GM19043 (cell line): ENCODE results near the gene SMYD3.

Experiments
- ATAC-seq: cut with Tn5 transposase; IDR thresholded peaks from one replicate; pipeline ENCODE4 v1.9.1; 2021; ENCODE audit warnings: low read depth; ENCODE audit not compliant: unreplicated experiment

SMYD3 gene

DNA sequence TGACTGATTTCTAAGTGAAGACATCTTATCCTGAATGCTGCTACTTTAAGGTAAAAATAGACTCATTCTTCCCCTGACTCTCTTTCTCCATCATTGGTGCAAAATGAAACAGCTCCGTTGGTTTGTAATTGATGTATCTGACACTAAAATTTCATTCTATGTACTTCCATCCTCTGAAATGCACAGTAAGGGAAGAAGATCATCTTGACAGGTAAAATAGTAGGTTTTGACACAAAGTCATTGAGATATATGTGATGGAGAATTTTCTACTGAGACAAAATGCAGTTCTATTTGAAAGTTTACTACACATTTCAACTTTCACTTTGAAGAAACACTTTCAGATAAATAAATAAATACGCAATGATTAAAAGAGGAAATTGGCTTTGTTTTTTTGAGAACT, 348.9 kb downstream of the SMYD3 start:
- ATAC-seq: no peak

DNA sequence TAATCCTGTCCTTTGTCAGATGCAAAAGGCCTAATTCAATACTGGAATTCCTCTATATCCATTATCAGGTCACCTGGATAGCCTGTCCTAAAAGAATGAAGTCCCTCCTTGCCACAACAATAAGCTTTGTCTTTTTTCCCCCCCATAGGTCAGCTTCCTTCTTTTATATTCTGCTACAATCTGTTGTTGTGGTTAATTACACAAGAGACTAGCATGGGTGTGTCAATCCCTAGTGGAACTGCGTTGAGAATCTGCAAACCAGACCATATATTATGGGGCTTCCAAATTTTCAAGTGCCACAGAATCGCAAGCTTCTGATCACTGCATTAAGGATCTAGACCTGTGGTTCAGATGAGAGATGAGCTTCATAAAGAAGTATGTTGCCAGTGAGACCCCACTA, 349.6 kb downstream of the SMYD3 start:
- no peak for ATAC-seq

DNA sequence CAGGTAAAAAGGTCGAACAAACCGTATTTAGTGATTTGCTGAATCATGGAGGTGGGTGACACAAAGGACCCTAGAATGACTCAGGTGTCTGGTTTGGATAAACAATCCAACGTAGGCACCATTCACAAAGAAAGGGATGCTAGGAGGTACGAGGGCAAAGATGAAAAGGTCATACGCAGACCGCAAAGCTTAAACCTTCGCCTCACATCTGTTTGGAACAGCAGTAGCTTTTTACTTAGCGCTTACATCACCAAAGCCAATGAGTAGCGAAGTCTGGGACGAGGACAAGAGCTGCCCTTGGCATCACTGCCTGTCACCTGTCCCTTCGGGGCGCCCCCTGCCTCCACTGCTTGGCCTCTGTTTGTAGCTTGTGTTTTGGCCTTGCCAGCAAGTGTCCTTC, 350.2 kb downstream of the SMYD3 start:
- no peak for ATAC-seq

DNA sequence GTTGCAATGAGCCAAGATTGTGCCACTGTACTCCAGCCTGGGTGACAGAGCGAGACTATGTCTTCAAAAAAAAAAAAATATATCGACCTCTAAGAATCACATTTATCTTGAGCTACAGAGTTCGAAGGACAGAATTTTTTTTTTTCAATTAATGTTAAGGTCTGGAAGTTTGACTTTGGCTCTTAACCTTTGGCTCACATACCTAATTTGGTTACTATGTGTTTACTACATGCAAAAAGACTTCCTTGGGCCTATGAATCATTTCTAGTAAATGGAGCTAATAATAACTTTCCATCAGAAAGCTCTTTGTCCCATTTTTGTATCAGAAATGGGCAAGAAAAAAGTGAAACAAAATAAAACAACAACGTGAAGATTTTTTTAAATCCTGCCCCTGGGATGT, 351.2 kb downstream of the SMYD3 start:
- ATAC-seq: no peak

DNA sequence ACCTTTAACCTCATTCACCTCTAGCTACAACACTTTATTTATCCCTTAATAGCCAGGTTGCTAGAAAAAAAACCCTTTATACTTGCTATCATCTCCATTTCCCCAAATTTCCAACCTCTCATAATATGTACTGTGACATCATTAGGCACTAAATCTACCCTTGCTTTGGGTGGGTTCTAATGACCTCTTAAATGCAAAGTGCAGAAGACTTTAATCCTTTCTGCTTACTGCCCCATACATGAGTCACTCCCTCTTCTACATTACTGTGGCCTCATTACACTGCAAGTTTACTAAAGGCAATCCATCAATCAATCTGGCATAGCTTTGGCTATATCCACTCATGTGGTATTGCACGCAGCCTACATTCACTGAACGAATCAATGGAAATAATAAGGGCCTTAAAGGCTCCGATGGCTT, 353.3 kb downstream of the SMYD3 start:
- no peak for ATAC-seq

DNA sequence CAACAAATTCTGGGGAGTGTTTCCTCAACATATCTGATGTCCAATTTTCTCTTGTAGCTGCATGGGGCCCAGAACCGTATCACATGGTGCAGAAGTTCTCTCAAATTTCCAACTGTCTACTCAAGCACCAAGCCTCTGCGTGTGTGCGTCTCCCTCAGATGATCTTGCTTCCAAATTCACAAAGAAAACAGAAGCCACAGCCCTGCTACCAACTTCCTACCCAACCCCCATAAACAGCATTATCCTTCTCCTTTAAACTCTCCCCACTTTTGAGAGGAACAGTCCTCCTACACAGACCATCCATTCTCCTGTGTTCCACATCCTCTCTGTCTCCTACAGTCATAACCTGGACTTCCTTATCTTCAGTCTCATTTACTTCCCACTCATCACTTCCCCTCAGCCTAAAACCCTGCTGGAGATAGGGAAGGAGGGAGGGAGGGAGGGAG, 354.1 kb downstream of the SMYD3 start:
- ATAC-seq: no peak

DNA sequence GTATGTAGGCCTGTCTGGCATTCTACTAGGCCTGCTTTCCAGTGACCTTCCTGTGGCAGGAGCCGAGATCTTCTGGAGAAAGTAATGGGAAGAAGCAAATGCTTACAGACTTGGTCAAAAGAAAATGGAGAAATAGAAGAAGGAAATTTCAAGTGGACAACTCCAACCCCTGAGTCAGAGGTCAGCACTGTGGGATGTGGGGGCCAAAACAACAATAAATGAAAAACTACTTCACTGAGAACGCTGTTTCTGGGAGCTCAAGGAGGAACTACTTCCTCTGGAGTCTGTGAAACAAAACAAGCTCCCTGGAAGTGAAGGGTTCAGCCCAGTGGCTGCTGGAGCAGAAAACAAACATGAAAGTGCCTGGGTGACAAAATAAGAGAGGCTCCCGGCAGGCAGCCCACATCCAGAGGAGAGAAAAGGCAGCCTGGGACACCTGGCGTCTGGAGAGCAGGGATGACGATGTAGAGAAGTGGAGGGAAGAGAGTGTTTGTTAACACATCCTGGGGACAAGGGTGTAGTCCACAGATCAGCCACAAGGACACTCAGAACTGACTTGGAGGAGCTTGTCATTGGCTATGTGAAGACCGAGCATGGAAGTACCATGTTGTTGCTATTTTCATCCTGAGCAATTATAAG, 355.2 kb downstream of the SMYD3 start:
- no peak for ATAC-seq

DNA sequence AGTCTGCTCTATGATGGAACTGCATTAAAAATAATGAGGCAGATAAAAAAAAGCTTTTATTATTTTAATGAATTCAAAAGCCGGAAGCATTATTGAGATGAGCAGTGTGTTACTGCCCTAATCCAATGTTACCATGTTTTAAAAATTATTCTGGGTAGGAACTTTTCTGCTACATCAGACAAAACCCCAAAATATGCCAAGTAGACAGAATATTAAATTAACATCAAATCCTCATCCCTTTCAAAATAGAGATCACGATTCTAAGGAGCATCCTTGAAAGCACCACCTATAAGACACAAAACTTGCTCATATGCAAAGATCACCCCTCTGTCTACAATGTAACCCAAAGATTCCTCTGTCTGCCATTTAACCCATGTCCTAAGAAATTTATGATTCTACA, 357.5 kb downstream of the SMYD3 start:
- no peak for ATAC-seq

DNA sequence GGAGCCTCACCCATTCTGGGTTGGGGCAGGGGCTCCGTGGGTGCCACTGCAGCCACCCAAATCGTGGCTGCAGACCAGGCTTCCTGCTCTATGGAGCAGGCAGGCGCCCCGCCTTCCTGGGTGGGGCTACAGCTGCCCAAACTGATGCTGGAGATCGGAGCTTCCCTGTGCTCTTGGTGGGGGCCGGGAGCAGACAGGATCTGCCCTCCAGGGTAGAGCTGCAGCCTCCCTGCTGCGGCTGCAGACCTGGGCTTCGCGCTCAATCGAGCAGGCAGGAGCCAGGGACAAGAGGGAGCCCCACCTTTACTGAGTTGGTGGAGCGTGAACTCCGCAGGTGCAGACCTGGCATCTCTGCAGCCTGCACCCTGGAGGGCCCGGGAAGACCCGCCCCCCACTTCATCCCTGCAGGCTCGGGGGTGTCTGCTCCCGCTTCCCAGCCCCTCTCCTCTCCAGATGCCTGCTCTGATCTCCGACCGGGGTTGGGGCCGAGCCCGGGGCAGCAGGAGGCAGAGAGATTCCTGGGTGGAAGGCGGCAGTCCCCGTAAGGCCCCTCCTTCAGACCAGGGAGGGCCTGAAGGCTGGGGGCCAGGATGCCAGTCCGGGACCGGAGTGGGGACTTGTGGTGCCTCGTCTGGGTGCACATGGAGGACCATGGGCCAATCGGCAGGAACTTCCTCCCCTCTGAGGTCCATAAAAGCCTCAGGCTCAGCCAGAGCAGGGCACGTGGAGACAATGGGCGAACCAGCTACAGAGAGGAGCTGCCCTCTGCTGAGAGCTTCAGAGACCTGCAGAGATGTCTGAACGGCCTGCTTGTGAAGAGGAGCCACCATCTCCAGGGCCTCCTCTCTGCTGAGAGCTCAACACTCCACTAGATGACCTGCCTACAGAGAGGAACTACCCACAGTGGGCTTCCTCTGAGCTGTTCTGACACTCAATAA, 359.3 kb downstream of the SMYD3 start:
- ATAC-seq: no peak

DNA sequence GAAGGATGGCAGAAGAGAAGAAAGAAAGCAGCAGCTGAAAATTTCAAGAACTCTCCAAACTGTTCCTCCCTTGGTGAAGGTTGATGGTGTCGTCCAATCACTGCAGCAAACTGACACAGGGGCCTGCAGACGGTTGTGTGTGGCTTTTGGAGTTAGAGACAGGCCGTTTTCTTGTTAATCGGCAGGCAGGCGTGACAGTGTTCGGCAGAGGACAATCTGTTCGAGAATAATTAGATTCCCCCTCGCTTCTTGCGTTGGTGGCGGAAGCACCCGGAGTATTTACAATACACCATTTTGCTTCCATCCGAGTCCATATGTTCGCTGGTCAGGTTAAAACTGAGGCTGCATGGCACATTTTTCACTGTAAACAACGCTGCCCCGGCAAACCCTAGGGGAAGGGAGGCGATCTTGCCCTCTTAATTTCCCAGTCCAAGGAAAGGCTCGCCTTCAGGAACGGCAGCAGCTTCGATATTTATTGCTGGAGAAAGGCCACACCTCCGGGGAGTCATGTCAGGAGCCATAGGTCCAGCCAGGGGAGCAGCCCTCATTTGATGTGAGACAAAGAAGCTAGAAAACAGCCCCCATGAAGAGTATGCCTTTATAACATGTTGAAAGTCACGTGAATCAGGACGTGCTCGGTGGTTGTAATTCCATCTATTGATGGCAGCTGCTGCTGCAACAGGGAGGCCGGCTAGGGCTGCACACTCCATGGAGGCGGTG, 360.1 kb downstream of the SMYD3 start:
- ATAC-seq: no peak

DNA sequence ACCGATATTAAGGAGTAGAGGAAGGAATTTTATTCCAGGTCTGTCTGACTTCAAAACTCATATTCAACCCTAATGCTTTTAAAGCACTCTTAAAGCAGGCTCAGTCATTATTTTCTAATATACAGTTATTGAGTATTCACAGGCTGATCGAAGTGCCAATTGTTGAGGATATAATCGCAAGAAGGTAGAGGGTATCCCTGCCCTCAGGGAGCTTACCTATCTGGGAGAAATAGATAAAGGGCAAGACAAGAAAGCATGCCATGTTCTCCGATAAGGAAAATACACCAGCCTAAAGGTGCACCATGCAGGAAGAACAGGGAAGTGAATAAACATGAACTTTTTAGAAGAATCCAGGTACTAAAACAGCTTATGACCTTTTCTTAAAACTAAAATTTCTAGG, 361.2 kb downstream of the SMYD3 start:
- no peak for ATAC-seq

DNA sequence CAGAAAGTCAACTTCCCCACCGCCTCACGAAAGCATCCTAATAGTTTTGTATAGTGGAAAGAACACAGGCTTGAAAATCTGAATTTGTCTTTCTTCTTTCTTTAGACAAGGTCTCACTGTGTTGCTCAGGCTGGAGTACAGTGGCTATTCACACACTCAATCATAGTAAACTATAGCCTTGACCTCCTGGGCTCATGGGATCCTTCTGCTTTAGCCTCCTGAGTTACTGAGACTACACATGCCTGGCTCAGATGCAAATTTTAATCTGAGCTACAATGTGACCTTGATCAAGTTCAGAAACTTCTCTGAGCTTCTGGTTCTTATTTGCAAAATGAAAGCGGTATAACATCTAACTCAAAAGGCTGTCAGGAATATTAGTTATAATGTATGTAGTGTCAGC, 362.1 kb downstream of the SMYD3 start:
- no peak for ATAC-seq

DNA sequence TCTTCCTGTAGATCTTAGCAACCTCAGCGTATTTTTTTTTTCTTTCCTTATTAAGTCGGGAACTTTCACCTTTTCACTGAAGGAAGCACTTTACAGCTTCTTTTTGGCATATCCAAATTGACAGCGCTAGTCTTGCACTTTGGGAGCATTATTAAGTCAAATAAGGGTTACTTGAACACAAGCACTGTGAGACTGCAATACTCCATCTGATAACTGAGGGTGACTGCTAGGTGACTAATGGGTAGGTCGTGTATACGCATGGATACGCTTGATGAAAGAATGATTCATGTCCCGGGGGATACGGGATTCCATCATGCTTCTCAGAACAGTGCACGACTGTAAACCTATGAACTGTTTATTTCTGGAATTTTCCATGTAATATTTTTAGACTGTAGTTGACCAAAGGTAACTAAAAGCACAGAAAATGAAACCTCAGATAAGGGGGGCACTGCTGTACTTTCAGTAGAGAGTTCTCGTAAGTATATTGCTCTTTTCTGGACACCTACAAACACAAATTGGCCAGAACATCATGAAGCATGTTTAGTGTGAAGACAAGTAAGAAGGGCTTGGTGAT, 364.7 kb downstream of the SMYD3 start:
- ATAC-seq: no peak

DNA sequence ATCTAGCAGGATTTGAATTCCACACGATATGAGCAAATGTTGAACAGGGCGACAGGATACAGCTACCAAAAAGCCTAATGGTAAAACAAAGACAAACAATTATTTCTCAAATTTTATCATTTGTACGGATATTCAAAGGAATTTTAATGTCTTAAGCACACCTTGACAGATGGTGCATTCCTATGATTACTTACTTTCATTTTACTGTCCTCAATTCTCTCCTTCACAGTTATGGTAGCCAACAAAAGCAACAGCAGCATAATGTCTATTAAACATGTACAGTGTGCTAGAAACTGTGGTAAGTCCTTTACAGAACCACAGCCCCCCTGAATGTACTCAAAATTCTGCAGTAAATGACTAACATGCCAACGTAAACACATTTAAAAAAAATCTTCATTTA, 365.8 kb downstream of the SMYD3 start:
- no peak for ATAC-seq

DNA sequence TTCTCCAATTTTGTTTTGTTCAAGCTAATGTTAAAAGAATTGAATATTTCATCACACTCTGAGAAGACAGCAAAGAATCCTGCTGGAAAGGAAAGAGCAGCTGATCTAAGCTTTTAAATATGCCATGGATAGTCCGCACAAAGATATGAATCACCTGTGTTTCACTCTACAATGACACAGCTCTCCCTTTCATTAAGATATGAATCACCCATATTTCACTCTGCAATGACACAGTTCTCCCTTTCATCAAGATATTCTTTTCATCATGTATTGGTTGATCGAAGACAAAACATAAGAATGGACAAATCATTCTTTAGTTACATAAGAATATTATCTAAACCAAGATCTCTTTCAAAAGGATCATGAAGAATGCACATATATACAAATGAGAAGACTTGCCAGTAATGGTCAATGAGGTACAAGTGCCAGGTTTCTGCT, 367.3 kb downstream of the SMYD3 start:
- ATAC-seq: no peak

DNA sequence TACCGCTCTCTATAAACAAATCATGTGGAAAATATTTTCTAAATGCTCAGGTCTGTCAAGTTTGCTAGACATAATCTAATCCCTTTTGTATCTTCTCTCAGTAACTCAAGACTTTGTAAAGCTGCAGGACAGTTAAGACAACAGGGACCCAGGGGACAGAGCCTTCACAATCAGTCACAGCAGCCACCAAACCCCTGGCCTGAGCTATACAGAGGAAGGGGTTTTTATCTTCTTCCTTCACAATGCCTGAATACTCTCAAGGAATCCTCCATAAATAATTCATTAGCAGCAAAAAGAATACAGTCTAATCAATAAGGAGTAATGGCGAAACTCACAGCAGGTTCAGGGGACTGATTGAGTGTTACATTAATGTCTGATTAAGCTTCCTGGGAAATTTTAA, 368.3 kb downstream of the SMYD3 start:
- no peak for ATAC-seq

DNA sequence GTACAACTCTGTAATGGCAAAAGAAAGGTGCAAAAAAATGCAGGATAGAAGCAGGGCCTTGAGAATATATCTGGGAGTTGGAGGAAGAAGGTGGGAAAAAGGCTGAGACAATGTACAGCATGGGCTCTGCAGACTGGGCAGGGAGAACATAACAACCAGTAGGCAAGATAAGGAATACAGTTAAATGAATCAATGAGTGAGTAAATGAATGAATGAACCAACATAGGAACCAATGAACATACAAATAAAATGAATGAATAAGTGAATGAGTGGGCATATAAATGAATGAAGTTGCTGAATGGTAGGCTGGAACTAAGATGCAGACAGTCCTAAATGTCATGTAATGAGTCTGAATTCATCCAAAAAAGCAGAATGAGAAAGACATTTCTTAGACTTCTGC, 370.6 kb downstream of the SMYD3 start:
- no peak for ATAC-seq

DNA sequence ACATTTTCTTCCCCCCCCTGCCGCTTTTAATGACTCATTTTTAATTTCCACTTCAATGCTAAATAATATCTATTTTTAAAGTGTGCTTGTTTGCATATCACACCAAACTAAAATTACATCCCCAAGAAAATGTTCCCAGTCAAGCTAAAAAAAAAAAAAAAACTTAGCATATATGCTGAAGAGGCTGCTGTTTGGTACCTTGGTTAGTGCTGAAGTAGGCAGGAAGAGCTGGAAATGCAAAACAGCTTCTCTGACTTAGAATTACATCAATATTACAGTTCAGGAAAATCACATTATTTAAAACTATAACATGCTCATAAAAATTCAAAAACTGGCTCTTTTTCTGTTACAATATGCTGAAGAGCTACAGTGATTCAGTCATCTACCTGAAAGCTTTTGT, 372.3 kb downstream of the SMYD3 start:
- no peak for ATAC-seq

DNA sequence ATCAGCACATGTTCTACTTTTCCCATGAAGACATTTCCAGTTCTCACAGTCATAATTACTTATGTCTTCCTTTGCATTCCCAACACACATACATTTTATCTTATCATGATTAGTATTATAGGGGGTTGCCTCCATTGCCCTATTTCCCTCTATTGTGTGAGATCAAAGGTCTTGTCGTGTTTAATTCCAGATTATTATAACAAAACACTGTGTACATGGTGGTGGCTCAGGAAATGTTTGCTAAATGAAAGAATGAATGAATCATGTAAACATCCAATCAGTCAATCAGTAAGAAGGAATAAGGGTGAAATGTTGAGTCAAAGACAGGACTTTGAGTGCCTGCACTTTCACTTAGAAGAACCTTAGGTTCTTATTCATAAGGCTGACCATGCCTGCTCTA, 376.0 kb downstream of the SMYD3 start:
- ATAC-seq: no peak

DNA sequence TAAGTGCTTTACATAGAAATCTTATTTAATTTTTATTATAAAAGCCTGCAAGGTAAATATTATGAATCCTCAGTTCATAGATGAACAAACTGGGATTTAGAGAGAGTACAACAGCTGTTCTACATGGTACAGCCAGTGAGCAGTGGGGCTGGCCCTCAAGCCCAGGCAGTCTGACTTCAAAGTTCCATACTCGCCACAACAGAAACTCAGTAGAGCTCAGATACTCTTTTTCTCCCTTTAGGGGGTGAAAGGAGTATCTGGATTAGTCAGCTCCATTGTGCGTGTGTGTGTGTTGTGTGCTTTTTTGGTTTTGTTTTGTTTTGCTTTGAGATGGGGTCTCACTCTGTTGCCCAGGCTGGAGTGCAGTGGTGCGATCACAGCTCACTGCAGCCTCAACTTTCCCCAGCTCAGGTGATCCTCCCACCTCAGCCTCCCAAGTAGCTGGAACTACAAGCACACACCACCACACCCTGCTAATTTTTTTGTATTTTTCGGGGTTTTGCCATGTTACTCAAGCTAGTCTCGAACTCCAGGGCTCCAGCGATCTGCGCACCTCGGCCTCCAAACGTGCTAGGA, 378.5 kb downstream of the SMYD3 start:
- ATAC-seq: no peak

DNA sequence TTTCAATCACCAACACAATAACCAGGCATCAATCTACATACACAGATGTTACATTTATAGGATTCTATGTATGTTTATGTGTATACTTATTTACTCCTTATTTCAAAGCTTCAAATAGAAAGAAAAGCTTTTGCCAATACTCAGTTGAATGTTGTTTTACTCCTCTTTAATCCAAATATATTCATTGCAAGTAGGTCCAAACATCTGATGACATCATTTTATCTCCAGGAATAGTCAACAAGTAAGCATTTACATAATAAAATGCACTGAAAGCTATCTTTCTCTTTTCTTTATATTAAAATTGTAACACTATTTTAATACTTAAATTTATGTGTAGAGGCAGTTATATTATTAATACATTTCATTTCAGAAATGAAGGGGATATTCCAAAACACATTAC, 380.5 kb downstream of the SMYD3 start:
- ATAC-seq: no peak
